Panc1 (cell line): ENCODE measurements around the gene POLE4. TPM values are rescaled to one million over a fixed set of nuclear protein-coding genes. Genes with fewer than 3 reads are reported as not detected.

Source experiments
- ATAC-seq: fragments of 200-7000 bp; cut with Tn5 transposase; 2 replicates; pipeline ENCODE4 v1.9.1; 2020; ENCODE audit warnings: mild to moderate bottlenecking, moderate library complexity
- BruUV-seq: library from RNA; stranded (reverse); fragments of 400-500 nt; replicated peaks from 2 replicates; lab custom pipeline; 2021; lab: Mats Ljungman, UMichigan
- CTCF ChIA-PET: fragments of 300-600 bp; sonication (Branson Sonifier 250); formaldehyde crosslinking; loops from one replicate; lab custom pipeline; 2022; ENCODE audit warnings: antibody characterized with exemption; lab: Charles Lee
- POLR2A ChIA-PET: fragments of 300-600 bp; sonication (Branson Sonifier 250); formaldehyde crosslinking; loops from one replicate; lab custom pipeline; 2022; ENCODE audit warnings: antibody characterized with exemption; lab: Charles Lee
- DNase-seq: peaks from one replicate; pipeline ENCODE4 v3.0.0-alpha.2; 2010; ENCODE audit warnings: low read depth, low spot score
- H3K27ac ChIP-seq: 2 replicates; pipeline ENCODE4 v1.5.1; 2011; ENCODE audit warnings: mild to moderate bottlenecking, low read length, inconsistent platforms
- H3K27me3 ChIP-seq: fragments of 200-500 bp; sonication (Bioruptor generic); 2 replicates; pipeline ENCODE4 v1.6.0; 2014; ENCODE audit warnings: low read length, inconsistent platforms; ENCODE audit not compliant: control insufficient read depth, insufficient read depth
- H3K36me3 ChIP-seq: fragments of 200-500 bp; sonication (Bioruptor generic); 2 replicates; pipeline ENCODE4 v1.5.1; 2014; ENCODE audit warnings: inconsistent platforms, mild to moderate bottlenecking, low read length, moderate library complexity; ENCODE audit not compliant: control insufficient read depth, insufficient read depth
- H3K4me1 ChIP-seq: 2 replicates; pipeline ENCODE4 v1.5.1; 2011; ENCODE audit warnings: inconsistent platforms, mild to moderate bottlenecking, low read length, moderate library complexity; ENCODE audit not compliant: control insufficient read depth, insufficient read depth
- H3K4me3 ChIP-seq, 2 experiments: 2 replicates each; pipeline ENCODE4 v1.5.1; 2011 to 2012; ENCODE audit warnings: low read depth in 2 of 2, low read length in 2 of 2, mild to moderate bottlenecking in 2 of 2, inconsistent platforms in 1 of 2, moderate library complexity in 1 of 2
- H3K9me3 ChIP-seq: fragments of 200-500 bp; sonication (Bioruptor generic); 2 replicates; pipeline ENCODE4 v1.5.1; 2014; ENCODE audit warnings: low read depth, mild to moderate bottlenecking, inconsistent platforms, low read length, moderate library complexity; ENCODE audit not compliant: control insufficient read depth, insufficient read depth
- POLR2AphosphoS5 ChIP-seq: IDR thresholded peaks from 2 replicates; pipeline ENCODE4 v1.6.1; 2012; ENCODE audit warnings: mild to moderate bottlenecking, low read depth, low read length, moderate library complexity
- SIN3A ChIP-seq: IDR thresholded peaks from 2 replicates; pipeline ENCODE4 v1.6.1; 2012; ENCODE audit warnings: low read depth, mild to moderate bottlenecking, low read length, moderate library complexity, borderline replicate concordance; ENCODE audit not compliant: insufficient read depth
- TCF7L2 ChIP-seq: IDR thresholded peaks from 2 replicates; pipeline ENCODE4 v1.6.1; 2011; ENCODE audit warnings: mild to moderate bottlenecking, low read depth, low read length, inconsistent platforms
- in situ Hi-C: cut with HindIII; loops from 2 replicates; pipeline ENCODE4 v1.10.0; 2016; ENCODE audit warnings: low sequenced_read_pairs, low pct_unique_long_range_greater_than_20kb
- intact Hi-C: fragments of 100-400 bp; cut with micrococcal nuclease; formaldehyde crosslinking; loops from one replicate; pipeline ENCODE4 v1.10.0; 2022; ENCODE audit not compliant: unreplicated experiment
- total RNA-seq: library from RNA; stranded (reverse); gene quantifications from one replicate; pipeline ENCODE4 v1.2.1, GENCODE V29; 2021; ENCODE audit not compliant: unreplicated experiment
- TF ChIP-seq, protein P1 (sequence below), 2 experiments: IDR thresholded peaks; 2 replicates each; pipeline ENCODE4 v1.6.1; 2011 to 2012; ENCODE audit warnings: low read depth in 2 of 2, control low read depth in 1 of 2, low read length in 1 of 2, mild to moderate bottlenecking in 1 of 2, moderate library complexity in 1 of 2; ENCODE audit not compliant: insufficient read depth in 1 of 2
- TF ChIP-seq, protein P2 (sequence below): fragments of 450-650 bp; IDR thresholded peaks from 2 replicates; pipeline ENCODE4 v1.5.1; 2017; ENCODE audit warnings: mild to moderate bottlenecking

POLE4 gene
- total RNA-seq, 1 experiment from 2014 or later, result 103 TPM

DNA sequence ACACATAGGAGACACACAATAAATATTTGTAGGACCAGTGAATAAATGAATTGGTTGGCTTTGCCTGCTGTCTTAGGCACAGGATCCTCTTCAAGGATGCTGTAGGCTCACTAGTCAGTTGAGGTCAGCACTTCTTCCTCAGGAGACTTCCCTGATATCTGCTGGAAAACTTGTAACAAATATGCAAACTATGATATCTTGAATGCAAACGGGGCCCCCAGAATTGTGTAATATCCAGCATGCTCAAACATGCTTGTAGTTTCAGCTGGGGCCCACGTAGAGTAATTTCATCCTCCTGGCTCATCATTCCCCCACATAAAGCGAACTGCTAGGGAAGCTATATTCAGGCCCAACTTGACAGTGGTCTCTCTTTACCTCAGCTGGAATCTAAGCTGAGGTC lies 43.6 kb downstream of the POLE4 start:
- CTCF ChIA-PET, result no interaction called here
- POLR2A ChIA-PET, result no interaction called here
- TF ChIP-seq SIN3A (no peak), POLR2AphosphoS5 (no peak), TCF7L2 (no peak)
- TF ChIP-seq, protein P1, sequence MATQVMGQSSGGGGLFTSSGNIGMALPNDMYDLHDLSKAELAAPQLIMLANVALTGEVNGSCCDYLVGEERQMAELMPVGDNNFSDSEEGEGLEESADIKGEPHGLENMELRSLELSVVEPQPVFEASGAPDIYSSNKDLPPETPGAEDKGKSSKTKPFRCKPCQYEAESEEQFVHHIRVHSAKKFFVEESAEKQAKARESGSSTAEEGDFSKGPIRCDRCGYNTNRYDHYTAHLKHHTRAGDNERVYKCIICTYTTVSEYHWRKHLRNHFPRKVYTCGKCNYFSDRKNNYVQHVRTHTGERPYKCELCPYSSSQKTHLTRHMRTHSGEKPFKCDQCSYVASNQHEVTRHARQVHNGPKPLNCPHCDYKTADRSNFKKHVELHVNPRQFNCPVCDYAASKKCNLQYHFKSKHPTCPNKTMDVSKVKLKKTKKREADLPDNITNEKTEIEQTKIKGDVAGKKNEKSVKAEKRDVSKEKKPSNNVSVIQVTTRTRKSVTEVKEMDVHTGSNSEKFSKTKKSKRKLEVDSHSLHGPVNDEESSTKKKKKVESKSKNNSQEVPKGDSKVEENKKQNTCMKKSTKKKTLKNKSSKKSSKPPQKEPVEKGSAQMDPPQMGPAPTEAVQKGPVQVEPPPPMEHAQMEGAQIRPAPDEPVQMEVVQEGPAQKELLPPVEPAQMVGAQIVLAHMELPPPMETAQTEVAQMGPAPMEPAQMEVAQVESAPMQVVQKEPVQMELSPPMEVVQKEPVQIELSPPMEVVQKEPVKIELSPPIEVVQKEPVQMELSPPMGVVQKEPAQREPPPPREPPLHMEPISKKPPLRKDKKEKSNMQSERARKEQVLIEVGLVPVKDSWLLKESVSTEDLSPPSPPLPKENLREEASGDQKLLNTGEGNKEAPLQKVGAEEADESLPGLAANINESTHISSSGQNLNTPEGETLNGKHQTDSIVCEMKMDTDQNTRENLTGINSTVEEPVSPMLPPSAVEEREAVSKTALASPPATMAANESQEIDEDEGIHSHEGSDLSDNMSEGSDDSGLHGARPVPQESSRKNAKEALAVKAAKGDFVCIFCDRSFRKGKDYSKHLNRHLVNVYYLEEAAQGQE (IDR thresholded peaks at IDR 0.05; ENCODE audit: insufficient read depth in 1 of 2, low read depth in 2 of 2, low read length in 1 of 2), result no peak
- TF ChIP-seq, protein P2, sequence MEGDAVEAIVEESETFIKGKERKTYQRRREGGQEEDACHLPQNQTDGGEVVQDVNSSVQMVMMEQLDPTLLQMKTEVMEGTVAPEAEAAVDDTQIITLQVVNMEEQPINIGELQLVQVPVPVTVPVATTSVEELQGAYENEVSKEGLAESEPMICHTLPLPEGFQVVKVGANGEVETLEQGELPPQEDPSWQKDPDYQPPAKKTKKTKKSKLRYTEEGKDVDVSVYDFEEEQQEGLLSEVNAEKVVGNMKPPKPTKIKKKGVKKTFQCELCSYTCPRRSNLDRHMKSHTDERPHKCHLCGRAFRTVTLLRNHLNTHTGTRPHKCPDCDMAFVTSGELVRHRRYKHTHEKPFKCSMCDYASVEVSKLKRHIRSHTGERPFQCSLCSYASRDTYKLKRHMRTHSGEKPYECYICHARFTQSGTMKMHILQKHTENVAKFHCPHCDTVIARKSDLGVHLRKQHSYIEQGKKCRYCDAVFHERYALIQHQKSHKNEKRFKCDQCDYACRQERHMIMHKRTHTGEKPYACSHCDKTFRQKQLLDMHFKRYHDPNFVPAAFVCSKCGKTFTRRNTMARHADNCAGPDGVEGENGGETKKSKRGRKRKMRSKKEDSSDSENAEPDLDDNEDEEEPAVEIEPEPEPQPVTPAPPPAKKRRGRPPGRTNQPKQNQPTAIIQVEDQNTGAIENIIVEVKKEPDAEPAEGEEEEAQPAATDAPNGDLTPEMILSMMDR, result no peak
- in situ Hi-C loops (no loop called here), intact Hi-C loops (no loop called here)
- no peak overlapping the region for H3K27ac ChIP-seq
- no peaks in the 10 kb centered on the region for H3K36me3 ChIP-seq
- no peaks in the 10 kb centered on the region for H3K4me1 ChIP-seq
- no peaks in the 10 kb centered on the region for H3K27me3 ChIP-seq
- ATAC-seq (no peak), DNase-seq (no peak)
- no peak overlapping the region for H3K4me3 ChIP-seq
- BruUV-seq, result no TSS peak
- no peaks in the 10 kb centered on the region for H3K9me3 ChIP-seq

DNA sequence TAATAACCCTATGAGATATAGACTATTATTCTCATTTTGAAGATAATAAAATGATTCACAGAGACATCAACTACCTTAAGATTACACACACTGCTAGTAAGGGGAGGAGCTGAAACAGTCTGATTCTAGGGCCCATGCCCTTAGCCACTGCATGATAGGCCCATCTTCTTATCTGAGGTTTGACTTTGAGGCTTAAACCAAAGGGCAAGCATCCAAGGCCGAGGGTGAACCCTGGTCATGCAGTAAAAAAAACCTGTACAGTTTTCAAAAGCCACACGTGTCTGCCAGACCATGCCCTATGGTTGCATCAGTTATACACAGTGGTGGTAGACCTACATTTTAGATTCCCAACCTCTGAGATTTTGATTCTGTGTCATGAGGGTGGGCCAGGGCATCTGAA lies 44.8 kb downstream of the POLE4 start:
- H3K4me3 ChIP-seq, result no peak overlapping the region
- H3K36me3 ChIP-seq, result no peaks in the 10 kb centered on the region
- ChIA-PET CTCF (no interaction called here), POLR2A (no interaction called here)
- ATAC-seq, result no peak
- H3K27ac ChIP-seq, result no peak overlapping the region
- intact Hi-C loops, result no loop called here
- H3K9me3 ChIP-seq, result no peaks in the 10 kb centered on the region
- no peak for DNase-seq
- no peaks in the 10 kb centered on the region for H3K4me1 ChIP-seq
- no TSS peak for BruUV-seq
- no peaks in the 10 kb centered on the region for H3K27me3 ChIP-seq
- TF ChIP-seq, protein P1 (IDR thresholded peaks at IDR 0.05; ENCODE audit: insufficient read depth in 1 of 2, low read depth in 2 of 2, low read length in 1 of 2), result no peak
- TF ChIP-seq POLR2AphosphoS5 (no peak), TCF7L2 (no peak), SIN3A (no peak)
- TF ChIP-seq, protein P2, result no peak
- in situ Hi-C loops, result no loop called here
